HG02970 (cell line): Measurements from ENCODE around the gene PTPRB.

ENCODE experiments used
- ATAC-seq: cut with Tn5 transposase; IDR thresholded peaks from one replicate; pipeline ENCODE4 v1.9.1; 2021; ENCODE audit warnings: mild to moderate bottlenecking, moderate library complexity, moderate number of reproducible peaks; ENCODE audit not compliant: unreplicated experiment, low FRiP score

Gene PTPRB

GRCh38 chr12:70637303-70638085 is at the start of gene PTPRB:
PTPRB (minus strand) TSS chr12:70637429; CDS start chr12:70637395, 34 bp downstream.
- no peak for ATAC-seq

DNA sequence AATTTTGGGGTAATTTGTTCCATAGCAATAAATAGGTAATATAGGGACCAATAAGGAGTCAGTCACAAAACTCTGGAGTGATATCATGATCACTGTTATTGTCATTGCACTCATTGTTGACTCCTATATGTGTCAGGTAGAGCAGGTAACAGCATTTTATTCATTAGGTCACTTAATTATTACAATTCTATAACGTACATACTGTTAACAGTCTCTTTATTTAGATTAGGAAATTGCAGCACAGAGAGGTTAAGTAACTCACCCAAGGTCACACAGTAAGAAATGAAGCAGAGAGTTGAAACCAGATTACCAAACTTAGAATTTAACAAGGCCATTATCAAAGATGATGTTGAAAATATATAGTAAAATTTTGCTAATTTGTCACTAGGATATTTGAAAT is 49.7 kb upstream of the PTPRB start:
- ATAC-seq = no peak

GRCh38 chr12:70686299-70686698 is 49.1 kb upstream of the PTPRB start:
- no peak for ATAC-seq

DNA sequence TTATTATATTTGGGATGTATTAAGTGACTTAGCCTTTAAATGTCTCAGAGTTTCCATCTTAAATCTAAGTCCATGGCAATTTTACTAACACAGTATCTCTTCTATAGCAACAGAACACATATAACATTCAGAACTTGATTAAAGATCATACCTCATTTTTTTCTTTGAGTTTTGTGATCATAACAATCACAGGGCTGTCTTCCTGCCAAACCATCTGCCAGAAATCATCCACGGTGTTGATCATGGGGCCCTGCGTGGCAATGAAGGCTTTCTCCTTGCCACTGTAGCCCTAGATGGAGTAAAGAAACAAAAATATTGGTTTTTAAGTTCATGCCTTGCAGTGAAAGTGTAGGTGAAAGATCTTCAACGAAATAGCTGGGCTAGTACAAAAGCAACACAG is 46.7 kb upstream of the PTPRB start:
- ATAC-seq = no peak

- ATAC-seq = no peak
Measured at GRCh38 chr12:70671698-70672097, 34.5 kb upstream of the PTPRB start.

DNA sequence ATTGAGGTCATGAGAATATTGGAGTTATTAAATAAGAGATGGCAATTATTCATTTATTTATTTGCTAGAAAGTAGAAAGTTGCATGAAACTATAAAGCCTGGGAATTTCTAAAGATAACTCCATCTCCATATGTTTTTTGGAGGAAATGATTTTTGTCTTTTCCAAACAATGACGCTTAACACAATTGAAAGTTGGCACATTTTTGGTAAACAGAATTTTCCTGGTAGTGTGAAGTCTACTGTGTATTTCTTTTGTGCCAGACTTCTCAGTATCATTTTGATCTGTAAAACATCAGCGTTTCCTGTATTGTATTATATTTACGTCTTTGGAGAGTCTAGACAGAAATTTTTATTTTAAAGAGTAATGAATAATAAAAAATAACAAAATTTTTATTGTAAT is 33.7 kb upstream of the PTPRB start:
- ATAC-seq = no peak

- no peak for ATAC-seq
Measured at GRCh38 chr12:70667253-70667652, 30.0 kb upstream of the PTPRB start.

DNA sequence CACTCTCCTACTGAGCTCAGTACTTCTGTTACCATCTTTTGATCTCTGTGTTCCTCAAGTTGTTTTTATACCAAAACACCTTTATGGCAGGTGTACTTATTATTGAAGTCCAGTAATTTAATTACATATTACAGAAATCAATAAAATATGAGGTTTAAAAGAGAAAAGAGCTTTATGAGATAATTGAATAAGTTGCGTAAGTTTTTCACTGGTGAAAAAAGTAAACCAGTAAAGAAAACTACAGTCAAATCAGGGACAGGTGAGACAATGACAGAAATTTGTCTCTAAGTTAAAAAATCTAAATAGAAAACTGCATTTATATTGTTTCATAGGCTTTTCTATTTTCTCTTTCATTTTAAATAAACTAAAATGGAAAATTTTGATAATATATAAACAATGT is 29.1 kb upstream of the PTPRB start:
- no peak for ATAC-seq

DNA sequence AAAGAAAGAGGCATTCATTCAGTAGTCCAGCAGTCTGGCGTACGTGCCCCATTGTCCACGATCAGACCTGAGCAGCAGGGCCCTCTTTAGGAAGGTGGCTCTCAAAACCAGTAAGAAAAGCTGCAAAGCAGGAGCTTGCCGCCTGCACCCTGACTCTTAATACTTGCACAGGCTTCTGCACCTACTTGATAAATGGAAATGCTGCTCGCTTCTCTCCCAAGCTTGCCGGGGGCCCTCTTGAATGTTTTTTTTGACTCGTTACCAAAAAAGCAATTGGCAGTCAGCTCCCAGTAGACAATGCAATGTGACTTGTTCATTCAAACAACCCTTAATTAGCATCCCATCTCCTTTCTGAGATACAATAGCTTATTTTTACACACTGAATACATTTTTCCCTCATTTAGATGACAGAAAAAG is 27.2 kb upstream of the PTPRB start:
- no peak for ATAC-seq

GRCh38 chr12:70663838-70664237 is 26.6 kb upstream of the PTPRB start:
- ATAC-seq = no peak

- no peak for ATAC-seq
Measured at GRCh38 chr12:70661466-70662161, 24.4 kb upstream of the PTPRB start.

DNA sequence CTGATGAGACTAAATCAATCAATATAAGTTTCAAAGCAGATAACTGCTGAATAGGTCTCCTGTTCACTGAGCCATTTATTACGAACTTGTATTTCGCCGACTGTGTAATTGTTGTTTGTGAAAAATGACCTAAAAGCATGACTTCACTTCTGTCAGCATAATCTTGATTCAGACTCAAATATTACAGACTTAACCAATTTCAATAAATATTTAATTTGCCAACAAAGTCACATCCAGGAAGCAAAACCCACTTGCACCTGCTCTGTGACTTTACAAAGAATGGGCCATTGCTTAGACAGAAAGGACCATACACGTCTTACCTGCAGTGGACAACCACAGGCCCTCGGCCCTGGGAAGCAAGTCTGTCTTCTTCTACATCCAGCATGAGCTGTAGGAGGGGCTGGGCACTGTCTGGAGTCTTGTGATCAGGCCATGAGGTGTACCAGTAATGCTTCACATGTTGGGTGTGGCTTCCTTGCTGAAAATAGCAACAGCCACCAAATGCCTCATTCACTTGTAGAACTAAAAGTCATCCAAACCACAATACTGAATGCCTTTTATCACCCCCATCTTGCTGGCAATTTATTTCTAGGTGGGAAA is 23.5 kb upstream of the PTPRB start:
- no peak for ATAC-seq

DNA sequence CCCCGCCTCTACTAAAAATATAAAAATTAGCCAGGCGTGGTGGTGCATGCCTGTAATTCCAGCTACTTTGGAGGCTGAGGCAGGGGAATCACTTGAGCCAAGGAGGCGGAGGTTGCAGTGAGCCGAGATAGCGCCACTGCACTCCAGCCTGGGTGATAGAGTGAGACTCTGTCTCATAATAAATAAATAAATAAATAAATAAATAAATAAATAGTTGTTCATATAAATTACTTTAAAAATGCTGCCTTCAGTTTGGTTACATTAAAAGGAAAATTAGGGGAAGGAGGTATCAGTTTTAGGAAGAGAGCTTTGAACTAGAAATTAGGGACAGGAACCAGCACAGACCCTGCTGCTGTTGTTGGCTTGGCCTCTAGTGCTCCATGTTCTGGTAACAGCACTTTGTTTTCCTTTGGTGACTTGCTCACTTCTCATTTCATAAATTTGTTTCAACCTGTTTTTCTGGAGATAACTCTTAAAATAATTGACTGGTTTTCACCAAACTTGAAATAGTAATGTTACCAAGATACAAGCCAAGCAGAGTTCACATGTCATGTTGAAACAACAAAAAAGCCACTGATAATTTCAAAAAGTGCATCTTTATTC is 22.9 kb upstream of the PTPRB start:
- no peak for ATAC-seq

GRCh38 chr12:70659077-70659606 is 21.9 kb upstream of the PTPRB start:
- no peak for ATAC-seq

- no peak for ATAC-seq
Measured at GRCh38 chr12:70657616-70658286, 20.5 kb upstream of the PTPRB start.

GRCh38 chr12:70652451-70652850 is 15.2 kb upstream of the PTPRB start:
- no peak for ATAC-seq

DNA sequence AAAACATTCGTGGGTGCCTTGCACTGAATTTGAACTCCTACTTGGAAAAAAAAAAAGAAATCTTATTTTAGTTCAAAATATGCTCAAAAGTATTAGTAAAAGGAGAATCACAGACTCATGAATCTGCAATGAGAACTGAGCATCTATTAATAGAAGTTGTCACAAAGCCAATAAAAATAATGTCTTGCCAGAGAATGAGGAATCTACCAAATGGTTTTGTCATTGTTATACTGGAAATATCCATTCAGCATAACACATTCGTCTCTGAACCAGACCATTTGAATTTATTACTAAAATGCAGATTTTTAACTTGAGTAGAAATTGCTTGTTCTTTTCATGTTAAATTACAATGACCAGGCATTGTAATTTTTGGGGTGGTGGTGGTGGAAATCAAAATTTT is 11.6 kb upstream of the PTPRB start:
- ATAC-seq = no peak

DNA sequence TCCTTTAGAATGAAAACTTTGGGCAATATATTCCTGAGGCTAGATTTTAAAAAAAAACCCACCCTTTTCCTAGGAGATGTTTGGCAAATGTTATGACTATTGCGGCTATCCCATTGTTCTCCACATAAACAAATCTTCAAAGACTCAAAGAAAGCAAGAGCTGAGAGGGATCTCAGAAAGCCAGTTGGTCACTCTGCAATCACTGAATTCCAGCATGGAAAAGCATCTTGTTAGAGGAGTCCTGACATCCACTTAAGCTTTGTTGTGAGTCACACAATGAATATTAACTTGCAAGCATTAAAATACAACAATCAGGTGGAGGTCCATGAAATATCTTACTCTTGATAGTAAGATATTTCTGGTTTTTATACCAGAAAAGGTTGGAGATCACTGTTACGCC is 11.0 kb upstream of the PTPRB start:
- no peak for ATAC-seq

DNA sequence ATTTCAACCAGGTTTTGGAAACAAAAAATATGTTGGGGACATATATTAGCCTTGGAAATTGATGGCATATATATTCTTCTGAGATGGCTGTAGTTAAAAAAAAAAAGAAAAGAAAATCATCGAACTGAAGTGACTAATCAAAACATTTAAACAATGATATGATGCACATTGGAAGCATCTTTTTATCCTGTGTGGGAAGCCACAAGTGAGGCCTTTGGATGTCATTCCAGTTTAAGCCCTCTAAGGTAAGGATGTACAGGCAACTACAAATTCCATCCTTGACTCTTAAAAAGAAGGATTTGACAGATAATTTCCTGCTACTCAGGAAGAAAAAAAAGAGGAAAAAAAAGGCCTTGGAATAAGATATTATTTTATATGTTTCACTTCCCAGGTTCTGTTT is 9.6 kb upstream of the PTPRB start:
- ATAC-seq = no peak

GRCh38 chr12:70645494-70646317 is 8.5 kb upstream of the PTPRB start:
- peak; percentile 52 for ATAC-seq
